NOMO-1 treated with DMSO at 0.1 percent for 48 hours (cell line): ENCODE data around the gene ATF7IP2.
"Not testable (repeated sequence)": the region's sequence is repeated elsewhere in the genome, so short reads cannot be mapped to it uniquely, and the experiment has no call there.

Source experiments
- DNase-seq: peaks from one replicate; lab custom pipeline; 2025; ENCODE audit not compliant: unreplicated experiment; lab: John Stamatoyannopoulos, UW

The ATF7IP2 gene

DNA sequence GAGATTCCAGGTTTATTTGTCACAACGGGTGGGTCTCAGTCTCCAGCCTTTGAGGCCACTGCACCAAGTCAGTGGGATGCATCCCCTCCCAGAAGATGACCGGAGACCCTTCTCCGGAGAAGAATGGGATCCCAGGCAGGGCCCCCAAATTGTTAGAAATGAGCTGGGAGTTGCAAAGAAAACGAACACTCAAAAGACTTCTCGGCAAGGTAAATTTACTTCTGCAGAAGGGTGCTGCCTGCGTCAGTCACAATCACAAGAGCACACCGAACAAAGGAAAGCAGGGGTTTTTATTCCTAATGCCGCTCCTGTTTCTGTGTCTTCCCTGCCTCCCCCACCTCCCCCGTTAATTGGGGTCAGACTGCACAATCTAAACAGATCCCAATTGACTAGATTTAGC lies 61.4 kb downstream of the ATF7IP2 start:
- DNase-seq, result no peak

DNA sequence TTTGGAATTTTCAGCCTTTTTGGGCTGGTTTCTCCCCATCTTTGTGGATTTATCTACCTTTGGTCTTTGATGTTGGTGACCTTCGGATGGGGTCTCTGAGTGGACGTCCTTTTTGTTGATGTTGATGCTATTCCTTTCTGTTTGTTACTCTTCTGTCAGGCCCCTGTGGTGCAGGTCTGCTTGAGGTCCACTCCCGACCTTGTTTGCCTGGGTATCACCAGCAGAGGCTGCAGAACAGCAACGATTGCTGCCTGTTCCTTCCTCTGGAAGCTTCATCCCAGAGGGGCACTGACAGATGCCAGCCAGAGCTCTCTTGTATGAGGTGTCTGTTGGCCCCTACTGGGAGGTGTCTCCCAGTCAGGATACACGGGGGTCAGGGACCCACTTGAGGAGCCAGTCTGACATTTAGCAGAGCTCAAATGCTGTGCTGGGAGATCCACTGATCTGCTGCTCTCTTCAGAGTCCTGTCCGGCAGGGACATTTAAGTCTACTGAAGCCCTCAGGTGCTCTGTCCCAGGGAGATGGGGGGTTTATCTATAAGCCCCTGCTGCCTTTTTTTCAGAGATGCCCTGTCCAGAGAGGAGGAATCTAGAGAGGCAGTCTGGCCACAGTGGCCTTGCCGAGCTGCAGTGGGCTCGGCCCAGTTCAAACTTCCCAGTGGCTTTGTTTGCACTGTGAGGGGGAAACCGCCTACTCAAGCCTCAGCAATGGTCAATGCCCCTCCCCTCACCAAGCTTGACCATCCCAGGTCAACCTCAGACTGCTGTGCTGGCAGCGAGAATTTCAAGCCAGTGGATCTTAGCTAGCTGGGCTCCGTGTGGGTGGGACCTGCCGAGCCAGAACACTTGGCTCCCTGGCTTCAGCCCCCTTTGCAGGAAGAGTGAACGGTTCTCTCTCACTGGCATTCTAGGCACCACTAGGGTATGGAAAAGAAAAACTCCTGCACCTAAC lies 66.6 kb downstream of the ATF7IP2 start:
- DNase-seq, result not testable (repeated sequence)

DNA sequence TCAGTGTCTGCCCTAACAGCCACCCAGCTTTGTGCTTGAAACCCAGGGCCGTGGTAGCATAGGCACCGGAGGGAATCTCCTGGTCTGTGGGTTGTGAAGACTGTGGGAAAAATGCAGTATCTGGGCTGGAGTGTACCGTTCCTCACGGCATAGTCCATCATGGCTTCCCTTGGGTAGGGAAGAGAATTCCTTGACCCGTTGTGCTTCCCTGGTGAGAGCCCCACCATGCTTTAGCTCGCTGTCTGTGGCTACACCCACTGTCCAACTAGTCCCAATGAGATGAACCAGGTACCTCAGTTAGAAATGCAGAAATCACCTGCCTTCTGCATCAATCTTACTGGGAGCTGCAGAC lies 67.3 kb downstream of the ATF7IP2 start:
- DNase-seq, result no peak

DNA sequence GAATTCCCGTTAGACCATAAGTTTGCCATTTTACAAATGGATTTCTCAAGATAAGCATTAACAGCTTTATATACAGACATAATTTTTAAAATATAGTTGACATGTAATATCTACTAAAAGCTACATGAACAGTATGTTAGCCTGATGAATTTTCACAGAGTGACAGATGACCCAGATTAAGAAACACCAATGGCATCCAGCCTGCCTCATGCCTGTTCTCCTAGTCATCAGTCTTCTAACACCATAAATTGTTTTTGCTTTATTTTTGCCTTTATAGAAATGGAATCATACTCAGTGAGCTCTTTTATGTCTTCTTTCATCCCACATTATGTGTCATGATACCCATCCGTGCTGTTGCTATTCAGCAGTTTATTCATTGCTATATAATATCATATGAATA lies 80.0 kb downstream of the ATF7IP2 start:
- no peak for DNase-seq

DNA sequence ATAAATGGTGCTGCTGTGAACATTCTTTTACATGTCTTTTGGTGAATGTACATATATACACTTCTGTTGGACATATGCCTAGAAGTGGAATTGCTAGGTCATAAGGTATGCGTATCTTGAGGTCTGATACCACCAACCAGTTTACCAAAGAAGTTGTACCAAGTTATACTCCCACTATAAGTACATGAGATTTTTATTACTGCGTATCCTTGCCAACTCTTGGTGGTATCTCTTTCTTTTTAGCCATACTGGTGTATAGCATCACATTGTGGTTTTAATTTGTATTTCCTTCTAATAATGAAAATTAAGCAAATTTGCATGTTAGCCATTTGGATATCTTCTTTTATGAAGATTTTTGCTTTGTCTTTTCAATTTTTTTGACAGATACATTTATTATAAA lies 80.5 kb downstream of the ATF7IP2 start:
- DNase-seq, result no peak

GRCh38 chr16:10466861-10467260 lies 81.0 kb downstream of the ATF7IP2 start:
- no peak for DNase-seq

DNA sequence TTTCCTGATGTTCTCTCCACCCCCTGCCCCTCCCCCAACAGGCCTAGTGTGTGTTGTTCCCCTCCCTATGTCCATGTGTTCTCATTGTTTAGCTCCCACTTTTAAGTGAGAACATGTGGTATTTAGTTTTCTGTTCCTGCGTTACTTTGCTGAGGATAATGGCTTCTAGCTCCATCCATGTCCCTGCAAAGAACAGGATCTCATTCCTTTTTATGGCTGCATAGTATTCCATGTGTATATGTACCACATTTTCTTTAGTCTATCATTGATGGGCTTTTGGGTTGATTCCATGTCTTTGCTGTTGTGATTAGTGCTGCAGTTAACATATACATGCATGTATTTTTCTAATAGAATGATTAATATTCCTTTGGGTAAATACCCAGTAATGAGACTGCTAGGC lies 90.8 kb downstream of the ATF7IP2 start:
- DNase-seq, result not testable (repeated sequence)

- DNase-seq, result no peak
Observed at GRCh38 chr16:10480151-10480550, 94.3 kb downstream of the ATF7IP2 start.

DNA sequence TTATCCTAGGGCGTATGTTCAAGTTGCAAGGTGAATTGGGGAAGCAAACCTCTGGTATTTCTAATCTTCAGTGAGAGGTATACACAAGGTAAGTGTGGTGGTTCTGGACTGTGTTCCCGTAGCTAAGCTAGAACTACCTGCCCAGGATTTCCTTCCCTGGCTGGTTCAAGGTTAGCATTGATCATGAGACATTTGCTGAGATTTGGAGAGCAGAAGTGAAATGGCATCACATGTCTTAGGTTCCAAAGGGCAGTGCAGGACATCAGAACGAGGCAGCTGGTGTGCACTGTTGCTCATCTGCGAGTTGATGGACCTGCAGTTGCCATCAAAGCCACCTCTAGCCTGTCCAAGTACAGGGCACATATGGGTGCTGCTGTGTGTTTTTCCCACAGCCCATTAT lies 99.3 kb downstream of the ATF7IP2 start:
- no peak for DNase-seq

GRCh38 chr16:10485698-10486382 lies 100.0 kb downstream of the ATF7IP2 start:
- peak; percentile 32 for DNase-seq

DNA sequence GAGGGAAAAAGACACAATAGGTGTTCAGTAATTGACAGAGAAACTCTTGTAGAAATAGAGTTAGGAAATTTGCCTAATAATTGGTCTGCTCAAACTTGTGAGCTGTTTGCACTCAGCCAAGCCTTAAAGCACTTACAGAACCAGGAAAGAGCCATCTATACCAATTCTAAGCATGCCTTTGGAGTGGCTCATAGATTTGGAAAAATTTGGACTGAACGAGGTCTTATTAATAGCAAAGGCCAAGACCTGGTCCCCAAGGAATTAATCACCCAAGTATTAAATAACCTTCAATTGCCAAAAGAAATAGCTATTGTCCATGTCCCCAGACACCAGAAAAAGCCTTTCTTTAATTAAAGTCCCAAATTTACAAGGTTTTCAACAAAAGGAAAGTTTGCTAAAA lies 104.3 kb downstream of the ATF7IP2 start:
- DNase-seq, result no peak

DNA sequence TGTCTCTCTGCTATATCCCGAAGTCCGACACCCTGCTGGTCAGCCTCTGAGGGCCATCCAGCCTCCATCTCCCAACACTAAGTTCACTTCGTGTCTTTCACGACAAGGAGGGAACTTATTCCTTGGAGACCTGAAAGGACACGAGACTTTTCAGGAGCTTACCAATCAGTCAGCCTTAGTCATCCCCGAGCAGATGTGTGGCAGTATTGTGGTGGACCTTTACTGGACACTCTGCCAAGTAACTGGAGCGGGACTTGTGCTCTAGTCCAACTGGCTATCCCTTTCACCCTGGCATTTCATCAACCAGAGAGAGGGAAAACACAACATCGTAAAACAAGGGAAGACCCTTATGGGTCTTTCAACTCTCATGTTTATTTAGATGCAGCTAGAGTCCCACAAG lies 107.4 kb downstream of the ATF7IP2 start:
- no peak for DNase-seq

GRCh38 chr16:10494343-10495030 lies 108.6 kb downstream of the ATF7IP2 start:
- DNase-seq, result no peak

GRCh38 chr16:10495031-10495345 lies 109.1 kb downstream of the ATF7IP2 start:
- DNase-seq, result no peak

DNA sequence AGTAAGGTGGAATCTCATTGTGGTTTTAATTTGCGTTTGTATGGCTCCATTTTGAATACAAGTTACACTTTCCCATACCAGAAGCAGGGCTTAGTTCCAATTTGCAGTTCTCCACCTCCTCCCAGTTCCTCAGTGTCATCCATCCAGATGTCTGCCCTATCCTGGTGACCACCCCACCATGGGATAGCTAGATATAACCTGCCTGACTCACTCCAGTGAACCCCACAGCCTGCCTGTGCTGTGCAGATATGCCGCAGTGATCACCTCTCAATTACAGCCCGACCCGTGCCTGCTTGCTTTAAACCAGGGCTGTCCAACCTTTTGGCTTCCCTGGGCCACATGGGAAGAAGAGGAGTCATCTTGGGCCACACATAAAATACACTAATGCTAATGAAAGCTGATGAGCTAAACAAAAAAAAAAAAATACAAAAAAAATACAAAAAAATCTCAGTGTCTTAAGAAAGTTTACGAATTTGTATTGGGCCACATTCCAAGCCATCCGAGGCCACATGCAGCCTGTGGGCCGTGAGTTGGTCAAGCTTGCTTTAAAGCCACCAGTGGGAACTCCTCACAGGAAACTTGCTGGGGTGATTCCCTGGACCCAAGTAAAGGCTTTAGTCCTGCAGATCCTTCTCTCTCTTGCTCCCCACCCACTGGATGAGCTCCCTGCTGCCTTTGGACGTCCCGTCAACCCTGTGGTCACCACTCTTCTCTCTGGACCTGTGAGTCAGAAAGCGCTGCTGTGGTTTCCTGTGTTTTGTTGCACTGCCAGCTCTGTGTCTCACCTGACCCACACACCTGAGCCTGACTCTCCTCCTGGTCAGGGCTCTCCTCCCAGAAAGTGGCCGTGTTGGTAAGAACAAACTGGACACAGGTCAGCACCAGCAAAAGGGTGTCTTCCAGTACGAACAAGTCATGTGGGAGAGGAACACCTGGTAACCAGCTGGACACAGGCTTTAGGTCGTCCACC lies 111.6 kb downstream of the ATF7IP2 start:
- peak; percentile 32 for DNase-seq

DNA sequence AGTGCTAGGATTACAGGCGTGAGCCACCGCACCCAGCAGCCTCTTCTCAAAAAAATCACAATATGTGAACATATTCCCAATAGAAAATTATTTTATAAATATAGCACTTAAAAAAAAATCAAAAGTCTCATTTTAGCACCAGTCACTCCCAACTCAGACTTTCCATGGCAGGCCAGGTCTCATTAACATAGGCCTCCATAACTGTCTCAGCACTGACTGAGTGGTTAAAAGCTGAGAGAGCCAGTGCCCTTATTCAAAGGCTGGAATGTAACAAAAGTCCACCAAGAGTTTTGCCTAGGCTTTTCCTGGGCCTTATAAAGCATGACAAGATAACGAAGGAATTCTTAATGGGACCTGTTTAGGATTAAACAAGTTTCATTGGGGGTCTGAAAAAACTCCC lies 114.7 kb downstream of the ATF7IP2 start:
- no peak for DNase-seq

DNA sequence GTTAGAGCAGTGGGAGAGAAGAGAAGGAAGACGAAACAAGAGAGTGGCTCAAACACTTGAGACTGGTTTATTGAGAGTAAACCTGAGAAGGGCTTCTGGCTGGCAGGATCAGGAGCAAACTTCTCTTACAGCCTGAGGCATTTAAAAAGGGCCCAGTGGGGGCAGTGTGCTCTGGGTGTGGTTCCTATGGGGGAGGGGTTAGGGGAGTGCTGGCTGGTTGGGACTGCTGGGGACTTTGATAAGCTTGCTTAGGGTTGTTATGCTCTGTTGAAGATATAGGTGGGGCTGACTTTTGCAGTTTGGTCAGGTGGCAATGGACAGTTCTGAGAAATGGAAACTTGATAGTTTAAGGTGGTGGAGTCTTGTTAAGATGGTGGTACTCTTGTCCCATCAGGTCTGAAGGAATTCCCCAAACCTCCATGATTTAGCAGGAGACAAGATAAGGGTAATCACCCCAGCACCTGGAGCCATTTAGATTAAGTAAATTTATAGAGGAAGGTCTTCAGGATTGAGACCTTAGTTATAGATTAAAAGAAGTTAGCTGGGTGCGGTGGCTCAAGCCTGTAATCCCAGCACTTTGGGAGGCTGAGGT lies 115.3 kb downstream of the ATF7IP2 start:
- no peak for DNase-seq

- no peak for DNase-seq
Observed at GRCh38 chr16:10502776-10503175, 116.9 kb downstream of the ATF7IP2 start.

DNA sequence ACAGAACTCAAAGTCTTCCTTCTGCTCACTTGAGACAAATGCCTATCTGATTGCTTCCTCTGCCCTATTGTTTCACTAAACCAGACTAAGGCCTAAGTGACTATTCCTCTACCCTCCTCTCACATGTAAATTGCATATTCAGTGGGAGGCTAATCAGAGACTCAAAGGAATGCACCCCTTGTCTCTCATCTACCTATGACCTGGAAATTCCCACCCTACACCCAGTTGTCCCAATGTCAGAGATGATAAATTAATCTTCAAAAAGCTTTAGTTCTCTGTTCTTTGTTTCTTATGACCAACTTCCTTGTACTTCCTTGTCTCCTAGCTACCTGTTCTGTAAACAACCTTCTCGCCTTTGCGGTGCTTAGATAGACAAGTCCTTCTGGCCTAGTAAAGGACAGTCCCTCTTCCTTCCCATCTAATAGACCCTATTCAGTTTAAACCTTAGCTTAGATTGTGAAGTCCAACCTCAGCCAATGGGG lies 118.6 kb downstream of the ATF7IP2 start:
- DNase-seq, result no peak

- not testable (repeated sequence) for DNase-seq
Observed at GRCh38 chr16:10505286-10505685, 119.4 kb downstream of the ATF7IP2 start.
